H9 (cell line): Measurements from ENCODE around the gene ZC3H18. TPM values are rescaled to one million over a fixed set of nuclear protein-coding genes. Genes with fewer than 3 reads are reported as not detected.

Source experiments
- DNase-seq: peaks from one replicate; pipeline ENCODE4 v3.0.0-alpha.2; 2017
- H2AFZ ChIP-seq: one replicate; pipeline ENCODE4 v1.6.1; 2013; ENCODE audit warnings: mild to moderate bottlenecking, low read length, control low read depth, moderate library complexity
- H2AK5ac ChIP-seq: 2 replicates; pipeline ENCODE4 v1.6.1; 2013; ENCODE audit warnings: low read length, control low read depth, mixed read lengths; ENCODE audit not compliant: insufficient read length
- H2BK120ac ChIP-seq: one replicate; pipeline ENCODE4 v1.6.1; 2013; ENCODE audit warnings: low read depth, mild to moderate bottlenecking, low read length, control low read depth, inconsistent platforms; ENCODE audit not compliant: poor library complexity, severe bottlenecking
- H2BK12ac ChIP-seq: 2 replicates; pipeline ENCODE4 v1.6.1; 2013; ENCODE audit warnings: low read length, control low read depth, mixed read lengths, low read depth; ENCODE audit not compliant: insufficient read length
- H2BK15ac ChIP-seq: 2 replicates; pipeline ENCODE4 v1.6.1; 2013; ENCODE audit warnings: low read depth, low read length, control low read depth
- H2BK20ac ChIP-seq: one replicate; pipeline ENCODE4 v1.6.1; 2013; ENCODE audit warnings: low read depth, mild to moderate bottlenecking, low read length, control low read depth, inconsistent platforms; ENCODE audit not compliant: poor library complexity, severe bottlenecking
- H2BK5ac ChIP-seq: 2 replicates; pipeline ENCODE4 v1.6.1; 2013; ENCODE audit warnings: low read length, control low read depth, mixed read lengths; ENCODE audit not compliant: insufficient read length
- H3K14ac ChIP-seq: 2 replicates; pipeline ENCODE4 v1.6.1; 2013; ENCODE audit warnings: low read length, control low read depth; ENCODE audit not compliant: insufficient read depth
- H3K18ac ChIP-seq: 2 replicates; pipeline ENCODE4 v1.6.1; 2013; ENCODE audit warnings: low read depth, mild to moderate bottlenecking, mixed read lengths, low read length, control low read depth; ENCODE audit not compliant: insufficient read length
- H3K23ac ChIP-seq: 2 replicates; pipeline ENCODE4 v1.6.1; 2013; ENCODE audit warnings: low read length, control low read depth, mixed read lengths, low read depth; ENCODE audit not compliant: insufficient read length
- H3K23me2 ChIP-seq: 2 replicates; pipeline ENCODE4 v1.6.1; 2013; ENCODE audit warnings: low read depth, mild to moderate bottlenecking, mixed read lengths, low read length, control low read depth; ENCODE audit not compliant: insufficient read length, poor library complexity, severe bottlenecking
- H3K27ac ChIP-seq: 2 replicates; pipeline ENCODE4 v1.5.1; 2013; ENCODE audit warnings: low read length, control low read depth, mixed read lengths, low read depth; ENCODE audit not compliant: insufficient read length
- H3K27me3 ChIP-seq: 2 replicates; pipeline ENCODE4 v1.6.1; 2013; ENCODE audit warnings: low read length, control low read depth, inconsistent platforms; ENCODE audit not compliant: insufficient read depth
- H3K4ac ChIP-seq: 2 replicates; pipeline ENCODE4 v1.6.1; 2013; ENCODE audit warnings: low read depth, mild to moderate bottlenecking, control low read depth, inconsistent platforms, low read length, moderate library complexity
- H3K4me1 ChIP-seq: 2 replicates; pipeline ENCODE4 v1.6.1; 2013; ENCODE audit warnings: low read length, control low read depth, inconsistent platforms; ENCODE audit not compliant: insufficient read depth
- H3K4me2 ChIP-seq: 2 replicates; pipeline ENCODE4 v1.6.1; 2013; ENCODE audit warnings: low read length, control low read depth, mixed read lengths; ENCODE audit not compliant: insufficient read length, insufficient read depth
- H3K56ac ChIP-seq: 2 replicates; pipeline ENCODE4 v1.6.1; 2013; ENCODE audit warnings: low read depth, mild to moderate bottlenecking, mixed read lengths, low read length, control low read depth; ENCODE audit not compliant: insufficient read length
- H3K79me1 ChIP-seq: 2 replicates; pipeline ENCODE4 v1.6.1; 2013; ENCODE audit warnings: low read depth, mild to moderate bottlenecking, moderate library complexity, low read length, control low read depth, inconsistent platforms; ENCODE audit not compliant: insufficient read depth, poor library complexity, severe bottlenecking
- H3K79me2 ChIP-seq: 2 replicates; pipeline ENCODE4 v1.6.1; 2013; ENCODE audit warnings: low read length, control low read depth, inconsistent platforms; ENCODE audit not compliant: insufficient read depth
- H3K9ac ChIP-seq: 2 replicates; pipeline ENCODE4 v1.6.1; 2013; ENCODE audit warnings: low read length, control low read depth, mixed read lengths; ENCODE audit not compliant: insufficient read length; ENCODE audit errors: extremely low read depth
- H3K9me3 ChIP-seq: one replicate; pipeline ENCODE4 v1.6.1; 2013; ENCODE audit warnings: low read depth, low read length, inconsistent platforms; ENCODE audit not compliant: control insufficient read depth
- H3T11ph ChIP-seq: one replicate; pipeline ENCODE4 v1.6.1; 2013; ENCODE audit warnings: mild to moderate bottlenecking, low read length, control low read depth, inconsistent platforms
- H4K20me1 ChIP-seq: one replicate; pipeline ENCODE4 v1.6.1; 2013; ENCODE audit not compliant: control insufficient read depth, insufficient read length, insufficient read depth
- H4K5ac ChIP-seq: 2 replicates; pipeline ENCODE4 v1.6.1; 2013; ENCODE audit warnings: low read depth, mild to moderate bottlenecking, mixed read lengths, low read length, control low read depth; ENCODE audit not compliant: insufficient read length
- H4K8ac ChIP-seq: replicated peaks from 2 replicates; pipeline ENCODE4 v1.6.1; 2013; ENCODE audit warnings: low read length, control low read depth, mixed read lengths, low read depth; ENCODE audit not compliant: insufficient read length
- H4K91ac ChIP-seq: 2 replicates; pipeline ENCODE4 v1.6.1; 2013; ENCODE audit warnings: low read depth, mild to moderate bottlenecking, moderate library complexity, mixed read lengths, low read length, control low read depth; ENCODE audit not compliant: insufficient read length
- H3K27ac Mint-ChIP-seq, 3 experiments: 2 replicates in 2 of 3; 3 replicates in 1 of 3; pipeline ENCODE4 v1.8.0; 2020 to 2021; ENCODE audit warnings: mixed read lengths in 3 of 3, mild to moderate bottlenecking in 1 of 3, moderate library complexity in 1 of 3
- H3K27me3 Mint-ChIP-seq: 2 replicates; pipeline ENCODE4 v1.8.0; 2021; ENCODE audit warnings: low read depth, mild to moderate bottlenecking, moderate library complexity, mixed read lengths
- H3K36me3 Mint-ChIP-seq, 3 experiments: 2 replicates in 2 of 3; 3 replicates in 1 of 3; pipeline ENCODE4 v1.8.0; 2020 to 2021; ENCODE audit warnings: low read depth in 3 of 3, mixed read lengths in 3 of 3; ENCODE audit not compliant: insufficient read depth in 1 of 3
- H3K4me1 Mint-ChIP-seq, 2 experiments: 2 replicates each; pipeline ENCODE4 v1.8.0; 2020; ENCODE audit warnings: mixed read lengths in 2 of 2
- H3K4me3 Mint-ChIP-seq, 2 experiments: 2 replicates in 1 of 2; 3 replicates in 1 of 2; pipeline ENCODE4 v1.8.0; 2020 to 2021; ENCODE audit warnings: mild to moderate bottlenecking in 2 of 2, mixed read lengths in 2 of 2, moderate library complexity in 1 of 2
- H3K9me3 Mint-ChIP-seq, 2 experiments: 2 replicates in 1 of 2; 3 replicates in 1 of 2; pipeline ENCODE4 v1.8.0; 2020; ENCODE audit warnings: mild to moderate bottlenecking in 2 of 2, mixed read lengths in 2 of 2, moderate library complexity in 1 of 2
- CTCF ChIP-seq: fragments of 200-600 bp; sonication (generic); conservative IDR thresholded peaks from 3 replicates; pipeline ENCODE4 v1.8.0; 2021; ENCODE audit warnings: antibody characterized with exemption, mild to moderate bottlenecking
- WGBS: extraction: QIAGEN DNeasy Blood & Tissue Kit; methylation state at CpG from one replicate; pipeline ENCODE4 v1.1.7; 2013; ENCODE audit warnings: missing lambda C conversion rate, low lambda C conversion rate, mixed read lengths; ENCODE audit not compliant: insufficient read length; ENCODE audit errors: extremely low coverage; 5-methylcytosine and 5-hydroxymethylcytosine counted together
- total RNA-seq: library from RNA; stranded (reverse); gene quantifications from 2 replicates; pipeline ENCODE4 v1.2.1, GENCODE V29; 2021

The ZC3H18 gene
- total RNA-seq, 1 experiment from 2014 or later = 69.7 TPM

- H3K4me1 Mint-ChIP-seq = peaks cover 0 to 27% of the 10 kb centered on the region in 2 experiments; a peak in 3 of 4 replicates
- Histone ChIP-seq H3T11ph (no peak overlapping the region), H3K18ac (no peak overlapping the region), H3K56ac (no peak overlapping the region), H2BK120ac (no peak overlapping the region), H4K91ac (no peak overlapping the region), H3K14ac (no peak overlapping the region), H4K20me1 (no peaks in the 10 kb centered on the region), H4K8ac (no peak overlapping the region), H3K9me3 (no peaks in the 10 kb centered on the region), H3K4me1 (no peaks in the 10 kb centered on the region), H2BK5ac (no peak overlapping the region), H3K79me1 (no peaks in the 10 kb centered on the region), H3K27ac (no peak overlapping the region), H3K23me2 (no peaks in the 10 kb centered on the region), H2BK20ac (no peak overlapping the region), H2BK15ac (no peak overlapping the region), H3K4me2 (no peak overlapping the region), H4K5ac (no peak overlapping the region), H2BK12ac (no peak overlapping the region), H3K79me2 (no peaks in the 10 kb centered on the region), H3K23ac (no peak overlapping the region), H3K27me3 (no peaks in the 10 kb centered on the region; the same call in 1 of the 2 replicates), H2AK5ac (no peak overlapping the region), H3K4ac (no peak overlapping the region), H2AFZ (no peak overlapping the region), H3K9ac (no peak overlapping the region)
- peaks cover 18 to 20% of the 10 kb centered on the region in 2 experiments for H3K9me3 Mint-ChIP-seq
- H3K27ac Mint-ChIP-seq = no peak overlapping the region
- peaks cover 56% of the 10 kb centered on the region for H3K27me3 Mint-ChIP-seq
- peaks cover 2 to 12% (median 6%) of the 10 kb centered on the region in 3 experiments; a peak in 5 of 7 replicates for H3K36me3 Mint-ChIP-seq
- no peak for DNase-seq
- WGBS = no CpG with 5 or more reads among the region's 8 CpGs
- H3K4me3 Mint-ChIP-seq = no peak overlapping the region
- no peak for TF ChIP-seq CTCF
Measured at GRCh38 chr16:88543230-88543813, 26.9 kb upstream of the ZC3H18 start.
